SK-N-SH (cell line): Measurements from ENCODE around the gene ANKFN1. TPM values are rescaled to one million over a fixed set of nuclear protein-coding genes. Genes with fewer than 3 reads are reported as not detected.

Experiments used
- CTCF ChIA-PET: fragments of 300-600, 350-600 bp; formaldehyde crosslinking; extraction: SDS; loops from one replicate; lab custom pipeline; 2021; lab: Yijun Ruan, JAX
- POLR2A ChIA-PET: fragments of 350-600 bp; sonication (Branson Sonifier 250); formaldehyde crosslinking; extraction: SDS; loops from one replicate; lab custom pipeline; 2020; ENCODE audit warnings: antibody characterized with exemption, inconsistent platforms; lab: Yijun Ruan, JAX
- DNase-seq: peaks from one replicate; pipeline ENCODE4 v3.0.0; 2012
- H2AFZ ChIP-seq: fragments of 200-600 bp; sonication (generic); 2 replicates; pipeline ENCODE4 v1.8.1; 2016; ENCODE audit warnings: antibody characterized with exemption, mild to moderate bottlenecking, low read depth
- H3F3A ChIP-seq: fragments of 200-600 bp; sonication (generic); replicated peaks from 2 replicates; pipeline ENCODE3; 2016; ENCODE audit warnings: antibody characterized with exemption, mild to moderate bottlenecking; ENCODE audit not compliant: insufficient read depth
- H3K27ac ChIP-seq, 2 experiments: fragments of 200-500 bp in 1 of 2; fragments of 200-600 bp in 1 of 2; sonication (Bioruptor generic) in 1 of 2; sonication (generic), shearing (Covaris generic) in 1 of 2; 2 replicates each; pipeline versions ENCODE4 v1.5.1 to v1.6.1; 2014 to 2016; ENCODE audit warnings: low read depth in 2 of 2, inconsistent platforms in 1 of 2, low read length in 1 of 2, mild to moderate bottlenecking in 1 of 2, mixed read lengths in 1 of 2
- H3K27me3 ChIP-seq: fragments of 200-600 bp; sonication (generic), shearing (Covaris generic); 2 replicates; pipeline ENCODE4 v1.6.1; 2016; ENCODE audit warnings: mixed run types; ENCODE audit not compliant: insufficient read depth
- H3K36me3 ChIP-seq, 2 experiments: fragments of 200-500 bp in 1 of 2; fragments of 200-600 bp in 1 of 2; sonication (Bioruptor generic) in 1 of 2; sonication (generic) in 1 of 2; replicated peaks in 1 of 2; 2 replicates each; pipeline versions ENCODE3 to v1.5.1; 2014 to 2016; ENCODE audit warnings: low read length in 1 of 2, mild to moderate bottlenecking in 1 of 2; ENCODE audit not compliant: insufficient read depth in 2 of 2, control insufficient read depth in 1 of 2
- H3K4me1 ChIP-seq, 2 experiments: fragments of 200-500 bp in 1 of 2; fragments of 200-600 bp in 1 of 2; sonication (Bioruptor generic) in 1 of 2; sonication (generic), shearing (Covaris generic) in 1 of 2; 2 replicates each; pipeline versions ENCODE4 v1.5.1 to v1.6.1; 2014 to 2016; ENCODE audit warnings: low read depth in 1 of 2, low read length in 1 of 2, mixed run types in 1 of 2; ENCODE audit not compliant: insufficient read depth in 2 of 2, control insufficient read depth in 1 of 2
- H3K4me2 ChIP-seq: fragments of 200-600 bp; sonication (generic), shearing (Covaris generic); 2 replicates; pipeline ENCODE4 v1.6.1; 2017; ENCODE audit warnings: mixed run types
- H3K4me3 ChIP-seq, 2 experiments: fragments of 200-500 bp in 1 of 2; fragments of 200-600 bp in 1 of 2; sonication (Bioruptor generic) in 1 of 2; sonication (generic), shearing (Covaris generic) in 1 of 2; 2 replicates each; pipeline versions ENCODE4 v1.5.1 to v1.8.1; 2014 to 2016; ENCODE audit warnings: low read depth in 2 of 2, inconsistent platforms in 1 of 2, low read length in 1 of 2, mild to moderate bottlenecking in 1 of 2, mixed read lengths in 1 of 2, moderate library complexity in 1 of 2
- H3K79me2 ChIP-seq: fragments of 200-600 bp; sonication (generic); 2 replicates; pipeline ENCODE4 v1.8.1; 2017; ENCODE audit warnings: mild to moderate bottlenecking; ENCODE audit not compliant: insufficient read depth
- H3K9ac ChIP-seq: fragments of 200-600 bp; sonication (generic); 2 replicates; pipeline ENCODE4 v1.6.1; 2017; ENCODE audit warnings: mixed run types
- H3K9me2 ChIP-seq: fragments of 200-600 bp; sonication (generic); 2 replicates; pipeline ENCODE4 v1.6.1; 2017; ENCODE audit warnings: mixed run types
- H3K9me3 ChIP-seq: fragments of 200-600 bp; sonication (generic); 2 replicates; pipeline ENCODE4 v1.6.1; 2017; ENCODE audit warnings: mixed run types, mild to moderate bottlenecking, moderate library complexity
- H4K20me1 ChIP-seq: fragments of 200-600 bp; sonication (generic); 2 replicates; pipeline ENCODE4 v1.6.1; 2017; ENCODE audit warnings: mild to moderate bottlenecking, mixed run types; ENCODE audit not compliant: insufficient read depth
- CTCF ChIP-seq: fragments of 200-600 bp; sonication (generic); IDR thresholded peaks from 2 replicates; pipeline ENCODE4 v1.6.1; 2017; ENCODE audit warnings: antibody characterized with exemption, mild to moderate bottlenecking, moderate library complexity
- EP300 ChIP-seq, 2 experiments: IDR thresholded peaks; 2 replicates each; pipeline versions ENCODE4 v1.4.0 to v1.6.1; 2012; ENCODE audit warnings: borderline replicate concordance in 1 of 2, low read depth in 1 of 2, low read length in 1 of 2
- FOSL2 ChIP-seq: IDR thresholded peaks from 2 replicates; pipeline ENCODE4 v1.4.0; 2012; ENCODE audit warnings: low read depth, mild to moderate bottlenecking, moderate library complexity, borderline replicate concordance
- FOXM1 ChIP-seq: IDR thresholded peaks from 2 replicates; pipeline ENCODE4 v1.4.0; 2012; ENCODE audit warnings: low read depth, mild to moderate bottlenecking
- GATA2 ChIP-seq: sonication (generic); formaldehyde crosslinking; IDR thresholded peaks from 2 replicates; pipeline ENCODE4 v1.5.0; 2020; ENCODE audit warnings: mild to moderate bottlenecking, missing genetic modification reagents
- IRF3 ChIP-seq: fragments of 150-350 bp; IDR thresholded peaks from 2 replicates; pipeline ENCODE4 v1.6.1; 2016; ENCODE audit warnings: mild to moderate bottlenecking, low read depth, low read length
- MAX ChIP-seq: IDR thresholded peaks from 2 replicates; pipeline ENCODE4 v1.4.0; 2012; ENCODE audit warnings: low read depth
- MXI1 ChIP-seq: IDR thresholded peaks from 2 replicates; pipeline ENCODE4 v1.6.1; 2012; ENCODE audit warnings: mild to moderate bottlenecking, low read depth, low read length, improper control_type of control experiment
- PBX3 ChIP-seq: IDR thresholded peaks from 2 replicates; pipeline ENCODE4; 2012
- POLR2AphosphoS5 ChIP-seq: IDR thresholded peaks from 2 replicates; pipeline ENCODE4 v1.6.1; 2012; ENCODE audit warnings: low read depth, low read length
- USF1 ChIP-seq: IDR thresholded peaks from 2 replicates; pipeline ENCODE4 v1.4.0; 2012; ENCODE audit warnings: low read depth, borderline replicate concordance
- USF2 ChIP-seq: fragments of 150-350 bp; IDR thresholded peaks from 2 replicates; pipeline ENCODE4 v1.6.1; 2017; ENCODE audit warnings: antibody characterized with exemption, low read length, low read depth, borderline replicate concordance
- YY1 ChIP-seq: IDR thresholded peaks from 2 replicates; pipeline ENCODE4 v1.4.0; 2012; ENCODE audit warnings: low read depth, mild to moderate bottlenecking
- WGBS: methylation state at CpG from one replicate; pipeline ENCODE4 v1.1.6; 2017; ENCODE audit warnings: low lambda C conversion rate; 5-methylcytosine and 5-hydroxymethylcytosine counted together
- polyA plus RNA-seq, 3 experiments: library from polyadenylated mRNA; depleted of rRNA; stranded (reverse); fragments of >200 nt; gene quantifications; 2 replicates each; pipeline ENCODE4 v1.2.3, GENCODE V29; 2012

The ANKFN1 gene
- polyA plus RNA-seq, 1 of the 3 experiments (the other 2 are of a cell fraction) = 0.07 TPM

- no peak for TF ChIP-seq USF2
- no peak for DNase-seq
Observed at GRCh38 chr17:56523042-56523441, 369.8 kb downstream of the ANKFN1 start.

GRCh38 chr17:56528696-56529095, 375.4 kb downstream of the ANKFN1 start:
- no peak for TF ChIP-seq CTCF
- TF ChIP-seq USF1 = no peak
- no peak for TF ChIP-seq YY1
- TF ChIP-seq PBX3 = no peak
- TF ChIP-seq, all 33 proteins: peak for 0
- no peaks in the 10 kb centered on the region; the same call in 1 of the 2 replicates for H3K27me3 ChIP-seq
- no peaks in the 10 kb centered on the region for H3K79me2 ChIP-seq
- no peaks in the 10 kb centered on the region for H4K20me1 ChIP-seq
- no peak overlapping the region for H3K4me3 ChIP-seq
- H3K27ac ChIP-seq = no peak overlapping the region
- no peaks in the 10 kb centered on the region for H3K4me1 ChIP-seq
- ChIA-PET CTCF (interaction anchor here (1.0 to 1.4 kb wide), 3 partner anchors 14 to 63 kb away, joined by 3 to 4 read pairs (median 3); no protein-coding TSS in a partner anchor), POLR2A (no interaction called here)
- H3F3A ChIP-seq = no peaks in the 10 kb centered on the region
- no peaks in the 10 kb centered on the region for H3K9me3 ChIP-seq
- no peaks in the 10 kb centered on the region for H3K9me2 ChIP-seq
- H3K4me2 ChIP-seq = no peak overlapping the region
- H3K36me3 ChIP-seq = no peaks in the 10 kb centered on the region
- H3K9ac ChIP-seq = no peak overlapping the region
- DNase-seq = no peak
- H2AFZ ChIP-seq = no peak overlapping the region
- 1% methylated on average over 2 of the region's 2 CpGs for WGBS

More at GRCh38 chr17:56523042-56523441, 369.8 kb downstream of the ANKFN1 start:
- Histone ChIP-seq H3K27ac (no peak overlapping the region), H4K20me1 (no peaks in the 10 kb centered on the region), H3K27me3 (peaks cover 13% of the 10 kb centered on the region; the same call in 1 of the 2 replicates), H3K4me3 (no peak overlapping the region), H3K36me3 (no peaks in the 10 kb centered on the region), H3K4me2 (no peak overlapping the region), H3K9me3 (no peaks in the 10 kb centered on the region), H3K79me2 (no peaks in the 10 kb centered on the region), H3K9ac (no peak overlapping the region), H2AFZ (no peak overlapping the region), H3K4me1 (no peaks in the 10 kb centered on the region), H3F3A (no peaks in the 10 kb centered on the region), H3K9me2 (no peaks in the 10 kb centered on the region)
- ChIA-PET POLR2A (no interaction called here), CTCF (no interaction called here)
- 24% methylated on average over 2 of the region's 2 CpGs for WGBS

- H3K9me3 ChIP-seq = no peaks in the 10 kb centered on the region
- no peaks in the 10 kb centered on the region for H3K36me3 ChIP-seq
- no peak overlapping the region for H3K9ac ChIP-seq
- no peak overlapping the region for H3K4me3 ChIP-seq
- no peaks in the 10 kb centered on the region for H4K20me1 ChIP-seq
- H3F3A ChIP-seq = no peaks in the 10 kb centered on the region
- no peaks in the 10 kb centered on the region for H3K9me2 ChIP-seq
- no peak overlapping the region for H3K27ac ChIP-seq
- H3K27me3 ChIP-seq = no peaks in the 10 kb centered on the region; the same call in 1 of the 2 replicates
- CTCF ChIA-PET = no interaction called here
- no peak overlapping the region for H2AFZ ChIP-seq
- H3K4me2 ChIP-seq = no peak overlapping the region
- H3K4me1 ChIP-seq = no peaks in the 10 kb centered on the region
- no peak for DNase-seq
- POLR2A ChIA-PET = no interaction called here
- H3K79me2 ChIP-seq = no peaks in the 10 kb centered on the region
- WGBS = 6% methylated on average over 5 of the region's 5 CpGs
- TF ChIP-seq GATA2 (no peak), IRF3 (no peak), MAX (no peak), FOXM1 (no peak), FOSL2 (no peak), POLR2AphosphoS5 (no peak), MXI1 (no peak), EP300 (IDR thresholded peaks at IDR 0.05; ENCODE audit: borderline replicate concordance in 1 of 2, low read depth in 1 of 2, low read length in 1 of 2) (no peak)
Observed at GRCh38 chr17:56532926-56533325, 379.7 kb downstream of the ANKFN1 start.
